Measurements from ENCODE around the gene PEAR1.

DNA sequence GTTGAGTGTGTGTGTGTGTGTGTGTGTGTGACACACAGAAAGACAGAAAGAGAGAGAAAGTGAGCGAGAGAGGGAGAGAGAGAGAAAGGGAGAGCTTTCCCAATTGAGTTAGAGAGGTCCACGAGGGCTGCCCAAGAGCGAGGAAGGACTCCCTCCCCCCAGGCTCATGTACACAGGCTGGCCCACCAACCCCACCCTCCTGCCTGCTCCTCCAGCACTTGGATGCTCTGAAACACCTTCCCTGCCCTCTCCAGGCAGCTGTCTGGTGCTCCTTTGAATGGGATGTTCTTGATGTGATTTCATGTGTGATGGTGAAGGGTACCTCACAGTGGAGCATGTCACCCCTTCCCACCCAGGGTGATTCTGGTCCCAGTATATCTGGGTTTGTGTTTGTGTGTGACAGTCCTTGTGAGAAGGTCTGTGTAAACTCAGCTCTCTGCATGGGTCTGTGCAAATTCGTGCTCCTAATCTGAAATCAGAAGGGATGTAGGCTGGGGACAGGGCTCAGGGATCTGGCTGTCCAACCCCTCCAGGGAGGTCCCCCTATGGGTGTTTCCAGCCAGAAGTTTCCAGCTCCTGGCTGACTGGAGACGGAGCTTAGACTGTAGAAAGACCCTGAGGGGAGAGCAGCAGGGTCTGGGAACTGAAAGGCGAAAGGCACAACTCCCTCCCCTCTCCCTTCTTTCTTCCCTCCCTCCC, 6.8 kb upstream of the PEAR1 start:
- TF ChIP-seq EZH2 (IDR thresholded peaks at IDR 0.05; ENCODE audit: borderline replicate concordance, insufficient read depth, low read depth, low read length, poor library complexity, severe bottlenecking): no peak
- TF ChIP-seq CTCF (IDR thresholded peaks at IDR 0.05): no peak

All from B cell (primary cell).